ENCODE results near the gene PTPRN2. TPM values are rescaled to one million over a fixed set of nuclear protein-coding genes. Genes with fewer than 3 reads are reported as not detected.

The PTPRN2 gene
- total and polyA plus RNA-seq, 2 donors from 2014 or later, result 4.8 to 6.2 TPM

GRCh38 chr7:158264881-158265742, 322.5 kb downstream of the PTPRN2 start:
- intact Hi-C loops (cut with DNase I), result no loop called here
- FAIRE-seq (no peak), DNase-seq (peak in 2 of 5 donors; percentile 19 to 49)
- Histone ChIP-seq H3K36me3 (ENCODE audit: control insufficient read depth in 2 of 3, insufficient read depth in 3 of 3, low read length in 3 of 3) (peaks cover 0 to 5% (median 0%) of the 10 kb centered on the region in 3 donors), H3K9ac (ENCODE audit: low read length in 3 of 3) (no peak overlapping the region), H3K9me3 (ENCODE audit: control insufficient read depth in 2 of 3, insufficient read depth in 1 of 3, low read length in 3 of 3) (peaks cover 0 to 10% (median 0%) of the 10 kb centered on the region in 3 donors), H3K27ac (ENCODE audit: low read depth in 2 of 2, low read length in 2 of 2) (no peak overlapping the region), H3K27me3 (ENCODE audit: control insufficient read depth, insufficient read depth, low read length) (no peaks in the 10 kb centered on the region), H3K4me3 (ENCODE audit: low read length in 3 of 3) (no peak overlapping the region), H3K4me1 (ENCODE audit: control insufficient read depth in 2 of 3, insufficient read depth in 2 of 3, low read depth in 1 of 3, low read length in 3 of 3) (peaks cover 0 to 9% (median 0%) of the 10 kb centered on the region in 3 donors)
- TF ChIP-seq CTCF (IDR thresholded peaks at IDR 0.05; ENCODE audit: borderline replicate concordance, extremely low read depth, insufficient read depth), result no peak

DNA sequence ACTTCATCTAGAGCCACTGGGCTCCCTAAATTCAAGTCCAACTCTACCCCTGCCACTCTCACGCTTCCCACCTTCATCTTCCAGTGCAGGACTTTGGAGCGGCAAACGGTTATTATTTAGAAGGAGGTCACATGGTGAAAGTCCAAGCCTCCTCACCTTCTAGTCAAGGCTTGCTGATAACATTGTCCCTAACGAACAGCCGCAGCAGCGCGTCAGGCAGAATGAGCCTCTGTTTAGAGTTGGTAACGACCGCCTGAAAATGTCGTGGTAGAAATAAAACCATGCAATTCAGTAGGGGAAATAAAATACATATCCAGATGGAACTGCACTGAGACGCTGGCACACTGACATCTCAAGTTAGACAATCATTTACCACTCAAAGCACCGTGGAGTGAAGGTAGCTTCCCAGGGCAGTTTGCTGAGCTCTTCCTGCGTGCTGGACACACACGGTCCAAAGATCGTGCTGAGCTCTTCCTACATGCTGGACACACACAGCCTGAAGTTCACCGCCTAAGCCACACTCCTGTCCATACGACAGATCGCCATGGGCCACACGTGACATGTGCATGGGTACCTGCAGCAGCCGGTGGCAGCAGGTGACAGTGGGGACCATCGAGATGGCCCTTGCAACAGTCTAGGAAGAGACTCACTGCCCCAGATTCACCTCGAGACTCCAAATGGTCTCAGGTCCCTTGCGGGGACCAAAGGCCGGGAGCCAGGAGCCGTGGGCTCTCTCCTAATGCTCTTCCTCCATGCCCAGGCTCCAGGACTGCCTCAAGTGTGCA, 323.5 kb downstream of the PTPRN2 start:
- intact Hi-C loops (cut with DNase I), result no loop called here
- no peak overlapping the region for H3K9ac ChIP-seq (ENCODE audit: low read length in 3 of 3)
- FAIRE-seq (no peak), DNase-seq (peak in 2 of 5 donors; percentile 25 to 48)
- H3K9me3 ChIP-seq (ENCODE audit: control insufficient read depth in 2 of 3, insufficient read depth in 1 of 3, low read length in 3 of 3), result peaks cover 0 to 10% (median 0%) of the 10 kb centered on the region in 3 donors
- no peak for TF ChIP-seq CTCF (IDR thresholded peaks at IDR 0.05; ENCODE audit: borderline replicate concordance, extremely low read depth, insufficient read depth)
- H3K4me3 ChIP-seq (ENCODE audit: low read length in 3 of 3), result peak overlapping the region in 2 of 3 donors; percentile 42 to 48
- no peaks in the 10 kb centered on the region for H3K27me3 ChIP-seq (ENCODE audit: control insufficient read depth, insufficient read depth, low read length)
- H3K27ac ChIP-seq (ENCODE audit: low read depth in 2 of 2, low read length in 2 of 2), result peak overlapping the region; percentile 28 to 51
- H3K4me1 ChIP-seq (ENCODE audit: control insufficient read depth in 2 of 3, insufficient read depth in 2 of 3, low read depth in 1 of 3, low read length in 3 of 3), result peaks cover 0 to 9% (median 0%) of the 10 kb centered on the region in 3 donors
- peaks cover 0 to 5% (median 0%) of the 10 kb centered on the region in 3 donors for H3K36me3 ChIP-seq (ENCODE audit: control insufficient read depth in 2 of 3, insufficient read depth in 3 of 3, low read length in 3 of 3)

DNA sequence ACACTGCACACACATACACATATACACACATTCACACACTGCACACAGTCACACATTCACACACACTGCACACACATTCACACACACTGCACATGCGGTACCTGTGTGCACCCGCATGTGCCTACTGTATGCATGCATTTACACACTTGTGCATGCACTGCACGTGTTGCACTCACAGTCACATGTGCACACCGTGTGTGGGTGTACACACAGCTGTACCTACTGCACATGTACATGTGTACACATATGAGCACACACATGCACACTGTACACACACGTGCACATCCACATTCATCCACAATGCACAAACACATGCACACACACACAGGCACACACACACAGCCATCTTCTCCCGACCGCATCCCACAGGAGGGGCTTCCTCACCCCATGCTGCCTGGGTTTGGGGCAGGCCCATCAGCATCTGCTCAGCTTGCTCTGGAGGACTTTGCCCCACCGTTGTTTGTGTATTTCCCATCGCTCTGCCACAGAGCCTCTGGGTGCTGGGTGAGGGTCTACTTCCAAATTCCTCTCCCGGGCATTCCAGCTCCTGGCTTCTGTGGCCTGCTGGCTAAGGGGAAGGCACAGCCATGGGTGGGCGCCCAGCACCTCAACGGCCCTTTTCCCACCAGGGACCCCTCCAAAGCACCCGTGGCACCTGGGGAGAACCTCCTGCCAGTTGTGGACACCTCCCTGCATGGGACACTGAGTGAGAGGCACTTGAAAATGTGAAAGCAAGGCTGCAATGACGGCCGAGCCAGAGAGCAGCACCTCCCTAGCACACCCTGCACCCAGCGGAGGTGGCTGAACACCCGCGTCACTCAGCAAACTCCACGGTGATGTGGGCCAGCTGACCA, 324.3 kb downstream of the PTPRN2 start:
- peaks cover 0 to 5% (median 0%) of the 10 kb centered on the region in 3 donors for H3K36me3 ChIP-seq (ENCODE audit: control insufficient read depth in 2 of 3, insufficient read depth in 3 of 3, low read length in 3 of 3)
- H3K27me3 ChIP-seq (ENCODE audit: control insufficient read depth, insufficient read depth, low read length), result no peaks in the 10 kb centered on the region
- DNase-seq, result no peak
- no peak for FAIRE-seq
- H3K4me3 ChIP-seq (ENCODE audit: low read length in 3 of 3), result peak overlapping the region; percentile 37 to 48 (median 42)
- H3K9me3 ChIP-seq (ENCODE audit: control insufficient read depth in 2 of 3, insufficient read depth in 1 of 3, low read length in 3 of 3), result peaks cover 0 to 10% (median 0%) of the 10 kb centered on the region in 3 donors
- intact Hi-C loops (cut with DNase I), result no loop called here
- peaks cover 0 to 9% (median 0%) of the 10 kb centered on the region in 3 donors for H3K4me1 ChIP-seq (ENCODE audit: control insufficient read depth in 2 of 3, insufficient read depth in 2 of 3, low read depth in 1 of 3, low read length in 3 of 3)
- H3K27ac ChIP-seq (ENCODE audit: low read depth in 2 of 2, low read length in 2 of 2), result peak overlapping the region; percentile 14 to 51
- H3K9ac ChIP-seq (ENCODE audit: low read length in 3 of 3), result no peak overlapping the region
- no peak for TF ChIP-seq CTCF (IDR thresholded peaks at IDR 0.05; ENCODE audit: borderline replicate concordance, extremely low read depth, insufficient read depth)

All from kidney (tissue), 14 donors.